Osteocyte (in vitro differentiated cells): ENCODE data around the gene NRXN3. TPM values are rescaled to one million over a fixed set of nuclear protein-coding genes. Genes with fewer than 3 reads are reported as not detected.
"Not testable (repeated sequence)": the region's sequence is repeated elsewhere in the genome, so short reads cannot be mapped to it uniquely, and the experiment has no call there.

Source experiments
- DNase-seq: peaks from one replicate; pipeline ENCODE4 v3.0.0; 2021; ENCODE audit warnings: mixed read lengths; ENCODE audit not compliant: unreplicated experiment; ENCODE audit errors: extremely low spot score
- H3K27ac Mint-ChIP-seq: one replicate; pipeline ENCODE4 v1.8.0; 2021; ENCODE audit warnings: mild to moderate bottlenecking, mixed read lengths; ENCODE audit not compliant: unreplicated experiment
- H3K27me3 Mint-ChIP-seq: one replicate; pipeline ENCODE4 v1.8.0; 2021; ENCODE audit warnings: mixed read lengths; ENCODE audit not compliant: unreplicated experiment
- H3K36me3 Mint-ChIP-seq: one replicate; pipeline ENCODE4 v1.8.0; 2021; ENCODE audit warnings: mixed read lengths; ENCODE audit not compliant: unreplicated experiment
- H3K4me1 Mint-ChIP-seq: one replicate; pipeline ENCODE4 v1.8.0; 2021; ENCODE audit warnings: mixed read lengths; ENCODE audit not compliant: unreplicated experiment
- H3K4me3 Mint-ChIP-seq: one replicate; pipeline ENCODE4 v1.8.0; 2021; ENCODE audit warnings: mild to moderate bottlenecking, moderate library complexity, mixed read lengths; ENCODE audit not compliant: unreplicated experiment
- H3K9me3 Mint-ChIP-seq: one replicate; pipeline ENCODE4 v1.8.0; 2021; ENCODE audit warnings: mixed read lengths; ENCODE audit not compliant: unreplicated experiment
- CTCF ChIP-seq: fragments of 200-600 bp; sonication (generic); IDR thresholded peaks from 2 replicates; pipeline ENCODE4 v1.5.0; 2021; ENCODE audit warnings: antibody characterized with exemption, mild to moderate bottlenecking, moderate library complexity
- total RNA-seq: library from RNA; stranded (reverse); gene quantifications from 2 replicates; pipeline ENCODE4 v1.2.1, GENCODE V29; 2021

Gene NRXN3
- total RNA-seq, 1 donor from 2014 or later: 26.5 TPM

- H3K27ac Mint-ChIP-seq: no peak overlapping the region
- H3K4me1 Mint-ChIP-seq: no peaks in the 10 kb centered on the region
- H3K36me3 Mint-ChIP-seq: no peaks in the 10 kb centered on the region
- H3K9me3 Mint-ChIP-seq: no peaks in the 10 kb centered on the region
- H3K4me3 Mint-ChIP-seq: no peak overlapping the region
- no peak for DNase-seq
- no peaks in the 10 kb centered on the region for H3K27me3 Mint-ChIP-seq
- no peak for TF ChIP-seq CTCF
Measured at GRCh38 chr14:78425782-78426181, 255.6 kb downstream of the NRXN3 start.

GRCh38 chr14:78432046-78432445 lies 261.9 kb downstream of the NRXN3 start:
- DNase-seq: no peak
- no peaks in the 10 kb centered on the region for H3K4me1 Mint-ChIP-seq
- H3K27ac Mint-ChIP-seq: no peak overlapping the region
- H3K9me3 Mint-ChIP-seq: no peaks in the 10 kb centered on the region
- no peaks in the 10 kb centered on the region for H3K36me3 Mint-ChIP-seq
- H3K4me3 Mint-ChIP-seq: no peak overlapping the region
- TF ChIP-seq CTCF: no peak
- H3K27me3 Mint-ChIP-seq: no peaks in the 10 kb centered on the region

GRCh38 chr14:78437448-78437847 lies 267.3 kb downstream of the NRXN3 start:
- not testable (repeated sequence) for H3K36me3 Mint-ChIP-seq

GRCh38 chr14:78440356-78440894 lies 270.3 kb downstream of the NRXN3 start:
- no peaks in the 10 kb centered on the region for H3K4me1 Mint-ChIP-seq
- DNase-seq: no peak
- H3K27ac Mint-ChIP-seq: no peak overlapping the region
- no peaks in the 10 kb centered on the region for H3K36me3 Mint-ChIP-seq
- H3K9me3 Mint-ChIP-seq: peaks cover 5% of the 10 kb centered on the region
- no peak overlapping the region for H3K4me3 Mint-ChIP-seq
- TF ChIP-seq CTCF: no peak
- no peaks in the 10 kb centered on the region for H3K27me3 Mint-ChIP-seq

More at GRCh38 chr14:78437448-78437847, 267.3 kb downstream of the NRXN3 start:
- not testable (repeated sequence) for H3K4me3 Mint-ChIP-seq, H3K27ac Mint-ChIP-seq, DNase-seq, H3K4me1 Mint-ChIP-seq, H3K27me3 Mint-ChIP-seq, H3K9me3 Mint-ChIP-seq

GRCh38 chr14:78443834-78444233 lies 273.7 kb downstream of the NRXN3 start:
- Mint-ChIP-seq H3K9me3 (peaks cover 13% of the 10 kb centered on the region), H3K4me3 (no peak overlapping the region), H3K27ac (no peak overlapping the region), H3K27me3 (no peaks in the 10 kb centered on the region), H3K4me1 (no peaks in the 10 kb centered on the region), H3K36me3 (no peaks in the 10 kb centered on the region)
- TF ChIP-seq CTCF: no peak
- DNase-seq: no peak

GRCh38 chr14:78445275-78445674 lies 275.1 kb downstream of the NRXN3 start:
- Mint-ChIP-seq H3K36me3 (no peaks in the 10 kb centered on the region), H3K27ac (no peak overlapping the region), H3K27me3 (no peaks in the 10 kb centered on the region), H3K4me3 (no peak overlapping the region), H3K9me3 (peaks cover 13% of the 10 kb centered on the region), H3K4me1 (no peaks in the 10 kb centered on the region)
- no peak for DNase-seq
- no peak for TF ChIP-seq CTCF
